ENCODE results near the gene LETM1. TPM values are rescaled to one million over a fixed set of nuclear protein-coding genes. Genes with fewer than 3 reads are reported as not detected.

LETM1 gene
- total RNA-seq, 1 experiment from 2014 or later, result 63.9 TPM

DNA sequence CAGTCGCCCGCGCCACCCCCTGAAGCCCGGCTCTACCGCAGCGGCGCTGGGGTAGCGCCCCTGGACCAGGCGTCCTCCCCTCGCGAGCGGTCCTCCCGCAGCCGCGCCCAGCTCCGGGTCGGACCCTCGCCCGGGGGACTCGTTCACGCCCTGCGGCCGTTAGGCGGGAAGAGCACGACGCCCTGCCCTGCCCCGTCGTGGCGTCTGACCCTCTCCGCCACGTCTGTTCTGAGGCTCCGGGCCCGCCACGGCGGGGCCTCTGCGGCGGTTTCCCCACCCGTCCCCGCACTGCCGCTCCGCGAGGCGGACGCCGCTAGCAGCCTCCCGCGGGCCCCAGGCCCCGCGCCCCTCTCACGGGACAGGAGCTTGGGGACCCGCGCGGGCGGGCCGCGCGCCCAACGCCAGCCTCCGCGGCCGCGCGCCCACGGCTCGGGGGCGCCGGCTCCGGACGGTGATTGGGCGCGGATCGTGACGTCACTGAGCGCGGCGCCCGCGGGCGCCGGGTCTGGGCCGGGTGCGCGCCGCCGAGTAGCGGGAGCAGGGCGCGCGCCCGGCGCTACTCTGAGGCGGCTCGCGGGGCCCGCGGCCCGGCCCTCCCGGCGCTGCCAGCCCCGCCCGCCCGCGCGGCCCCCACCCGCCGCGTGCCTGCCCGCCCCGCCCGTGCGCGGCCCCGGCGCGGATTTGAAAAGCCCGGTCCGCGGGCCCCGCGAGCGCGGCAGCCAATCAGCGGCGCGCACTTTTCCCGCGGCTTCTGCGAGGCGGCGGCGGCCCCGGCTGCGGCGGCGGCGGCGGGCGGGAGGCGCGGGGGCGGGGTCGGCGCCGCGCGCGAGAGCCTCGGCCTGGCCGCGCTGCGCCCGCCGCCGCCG is 14.9 kb upstream of the LETM1 start, which contains the start of gene NSD2:
NSD2 (plus strand) TSS at position 816 of the 866 bp plus-strand sequence. CDS start 29,262 bp downstream, outside the sequence.
- ChIA-PET POLR2A (interaction anchor here (0.6 to 1.7 kb wide), 5 partner anchors 15 to 159 kb away, joined by 3 to 16 read pairs (median 5); partner anchors contain the start of genes LETM1 and SLBP), CTCF (interaction anchor here (0.5 kb wide), 1 partner anchor 164 kb away, joined by 4 read pairs; no protein-coding TSS in a partner anchor)
- no peaks in the 10 kb centered on the region for H3K36me3 ChIP-seq (ENCODE audit: control insufficient read depth, insufficient read depth, low read length)
- no peaks in the 10 kb centered on the region for H3K9me3 ChIP-seq
- peak; percentile 87 to 95 for DNase-seq
- peaks cover 13% of the 10 kb centered on the region for H3K36me3 Mint-ChIP-seq (ENCODE audit: insufficient read depth, unreplicated experiment)
- peak within 1 kb of the TSS; percentile 69 for H3K4me3 ChIP-seq (ENCODE audit: low read depth, low read length)
- H3K4me3 Mint-ChIP-seq (ENCODE audit: unreplicated experiment), result peak within 1 kb of the TSS; percentile 93
- no peaks in the 10 kb centered on the region for H3K27me3 Mint-ChIP-seq (ENCODE audit: insufficient read depth, unreplicated experiment)
- no peak for TF ChIP-seq CTCF (IDR thresholded peaks at IDR 0.05; ENCODE audit: insufficient read depth in 1 of 2, low read depth in 1 of 2, low read length in 1 of 2, severe bottlenecking in 1 of 2, unreplicated experiment in 1 of 2)
- no peaks in the 10 kb centered on the region for H3K9me3 Mint-ChIP-seq (ENCODE audit: unreplicated experiment)
- peaks cover 21% of the 10 kb centered on the region for H3K4me1 Mint-ChIP-seq (ENCODE audit: low read depth, unreplicated experiment)
- intact Hi-C loops (cut with micrococcal nuclease; ENCODE audit: unreplicated experiment), result loop anchor here (2.0 to 5.0 kb wide), 2 partner anchors 28 to 41 kb away; no protein-coding TSS in a partner anchor
- no peaks in the 10 kb centered on the region for H3K27me3 ChIP-seq (replicated peaks; ENCODE audit: control insufficient read depth, insufficient read depth, low read length)
- peaks cover 55% of the 10 kb centered on the region for H3K4me1 ChIP-seq
- BruUV-seq (replicated peaks), result no TSS peak
- peak within 1 kb of the TSS; percentile 89 for H3K27ac Mint-ChIP-seq (ENCODE audit: unreplicated experiment)

DNA sequence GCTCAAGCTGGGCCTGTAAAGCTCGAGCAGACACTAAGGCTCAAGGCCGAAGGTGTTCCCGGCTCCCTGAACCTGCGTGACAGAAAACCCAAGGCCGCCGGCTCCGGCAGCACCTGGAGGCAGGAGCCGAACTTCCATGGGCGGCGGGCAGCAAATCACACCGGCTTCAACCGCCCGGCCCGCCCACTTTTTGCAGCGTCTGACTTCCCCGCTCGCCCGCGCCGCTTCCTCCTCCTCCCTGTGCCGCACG is 14.3 kb upstream of the LETM1 start:
- peak overlapping the region; percentile 89 for H3K27ac Mint-ChIP-seq (ENCODE audit: unreplicated experiment)
- peak; percentile 89 to 91 for DNase-seq
- no peaks in the 10 kb centered on the region for H3K27me3 Mint-ChIP-seq (ENCODE audit: insufficient read depth, unreplicated experiment)
- ChIA-PET POLR2A (interaction anchor here (1.2 to 1.7 kb wide), 2 partner anchors 15 to 158 kb away, joined by 6 to 16 read pairs; partner anchors contain the start of genes LETM1 and SLBP), CTCF (no interaction called here)
- H3K36me3 Mint-ChIP-seq (ENCODE audit: insufficient read depth, unreplicated experiment), result peaks cover 13% of the 10 kb centered on the region
- H3K4me1 Mint-ChIP-seq (ENCODE audit: low read depth, unreplicated experiment), result peaks cover 21% of the 10 kb centered on the region
- Histone ChIP-seq H3K4me3 (ENCODE audit: low read depth, low read length) (peak overlapping the region; percentile 69), H3K9me3 (no peaks in the 10 kb centered on the region), H3K36me3 (ENCODE audit: control insufficient read depth, insufficient read depth, low read length) (no peaks in the 10 kb centered on the region), H3K4me1 (peaks cover 57% of the 10 kb centered on the region), H3K27me3 (replicated peaks; ENCODE audit: control insufficient read depth, insufficient read depth, low read length) (no peaks in the 10 kb centered on the region)
- intact Hi-C loops (cut with micrococcal nuclease; ENCODE audit: unreplicated experiment), result loop anchor here (2.0 to 5.0 kb wide), 2 partner anchors 29 to 42 kb away; no protein-coding TSS in a partner anchor
- no peak for TF ChIP-seq CTCF (IDR thresholded peaks at IDR 0.05; ENCODE audit: insufficient read depth in 1 of 2, low read depth in 1 of 2, low read length in 1 of 2, severe bottlenecking in 1 of 2, unreplicated experiment in 1 of 2)
- H3K4me3 Mint-ChIP-seq (ENCODE audit: unreplicated experiment), result peak overlapping the region; percentile 93
- no TSS peak for BruUV-seq (replicated peaks)
- H3K9me3 Mint-ChIP-seq (ENCODE audit: unreplicated experiment), result no peaks in the 10 kb centered on the region

GRCh38 chr4:1869530-1870327 is 13.8 kb upstream of the LETM1 start:
- Histone ChIP-seq H3K4me1 (peaks cover 57% of the 10 kb centered on the region), H3K9me3 (no peaks in the 10 kb centered on the region), H3K4me3 (ENCODE audit: low read depth, low read length) (peak overlapping the region; percentile 69), H3K27me3 (replicated peaks; ENCODE audit: control insufficient read depth, insufficient read depth, low read length) (no peaks in the 10 kb centered on the region), H3K36me3 (ENCODE audit: control insufficient read depth, insufficient read depth, low read length) (no peaks in the 10 kb centered on the region)
- peak overlapping the region; percentile 93 for H3K4me3 Mint-ChIP-seq (ENCODE audit: unreplicated experiment)
- no peaks in the 10 kb centered on the region for H3K27me3 Mint-ChIP-seq (ENCODE audit: insufficient read depth, unreplicated experiment)
- H3K27ac Mint-ChIP-seq (ENCODE audit: unreplicated experiment), result peak overlapping the region; percentile 89
- BruUV-seq (replicated peaks), result TSS peak; percentile 76
- no peak for DNase-seq
- CTCF ChIA-PET, result no interaction called here
- TF ChIP-seq CTCF (IDR thresholded peaks at IDR 0.05; ENCODE audit: insufficient read depth in 1 of 2, low read depth in 1 of 2, low read length in 1 of 2, severe bottlenecking in 1 of 2, unreplicated experiment in 1 of 2), result no peak
- intact Hi-C loops (cut with micrococcal nuclease; ENCODE audit: unreplicated experiment), result loop anchor here (2.0 to 5.0 kb wide), 2 partner anchors 29 to 43 kb away; no protein-coding TSS in a partner anchor
- peaks cover 21% of the 10 kb centered on the region for H3K4me1 Mint-ChIP-seq (ENCODE audit: low read depth, unreplicated experiment)
- no peaks in the 10 kb centered on the region for H3K9me3 Mint-ChIP-seq (ENCODE audit: unreplicated experiment)
- POLR2A ChIA-PET, result interaction anchor here (1.2 to 1.7 kb wide), 2 partner anchors 14 to 158 kb away, joined by 6 to 16 read pairs; partner anchors contain the start of genes LETM1 and SLBP
- peaks cover 13% of the 10 kb centered on the region for H3K36me3 Mint-ChIP-seq (ENCODE audit: insufficient read depth, unreplicated experiment)
